Kidney (tissue), 14 donors: ENCODE results near the gene TMBIM4. TPM values are rescaled to one million over a fixed set of nuclear protein-coding genes. Genes with fewer than 3 reads are reported as not detected.

Source experiments
- DNase-seq, 5 donors: peaks; one replicate each; pipeline ENCODE4 v3.0.0-alpha.2; 2013 to 2020
- FAIRE-seq: peaks from 2 replicates; lab custom pipeline; 2012; peaks lifted over from hg19 to GRCh38; lab: Jason Lieb, UNC
- H3K27ac ChIP-seq, 2 donors: one replicate each; pipeline ENCODE4 v1.7.0; 2013; ENCODE audit warnings: low read depth in 2 of 2, low read length in 2 of 2, inconsistent platforms in 1 of 2
- H3K27me3 ChIP-seq: one replicate; pipeline ENCODE4 v1.7.1; 2013; ENCODE audit warnings: low read length, inconsistent platforms; ENCODE audit not compliant: control insufficient read depth, insufficient read depth
- H3K36me3 ChIP-seq, 3 donors: one replicate each; pipeline versions ENCODE4 v1.7.0 to v1.7.1; 2013; ENCODE audit warnings: low read length in 3 of 3, control low read depth in 1 of 3, inconsistent platforms in 1 of 3; ENCODE audit not compliant: insufficient read depth in 3 of 3, control insufficient read depth in 2 of 3
- H3K4me1 ChIP-seq, 3 donors: one replicate each; pipeline versions ENCODE4 v1.7.0 to v1.7.1; 2013; ENCODE audit warnings: low read length in 3 of 3, inconsistent platforms in 1 of 3, low read depth in 1 of 3; ENCODE audit not compliant: control insufficient read depth in 2 of 3, insufficient read depth in 2 of 3
- H3K4me3 ChIP-seq, 3 donors: one replicate each; pipeline versions ENCODE4 v1.7.0 to v1.8.1; 2013; ENCODE audit warnings: low read length in 3 of 3, control low read depth in 1 of 3, inconsistent platforms in 1 of 3
- H3K9ac ChIP-seq, 3 donors: one replicate each; pipeline versions ENCODE4 v1.7.0 to v1.7.1; 2013; ENCODE audit warnings: low read length in 3 of 3, control low read depth in 1 of 3, inconsistent platforms in 1 of 3
- H3K9me3 ChIP-seq, 3 donors: one replicate each; pipeline versions ENCODE4 v1.7.0 to v1.7.1; 2013; ENCODE audit warnings: low read length in 3 of 3, control low read depth in 1 of 3, inconsistent platforms in 1 of 3; ENCODE audit not compliant: control insufficient read depth in 2 of 3, insufficient read depth in 1 of 3
- intact Hi-C: fragments of 100-400 bp; cut with DNase I; formaldehyde crosslinking; loops from one replicate; pipeline ENCODE4 v1.11.1; 2022
- polyA plus RNA-seq: library from polyadenylated mRNA; stranded (reverse); fragments of 350-450 nt; fragmentation: Illumina TruSeq; extraction: RNeasy Lipid Tissue Mini Kit (QIAGEN cat#74804); gene quantifications from one replicate; pipeline ENCODE4 v1.2.3, GENCODE V29; 2014; ENCODE audit warnings: low read depth, low replicate concordance; ENCODE audit not compliant: insufficient read depth
- total RNA-seq: library from RNA; stranded (reverse); fragmentation: NEBNext Ultra II Directional; extraction: Animal tissue kit (Norgen Biotek cat#: 25700); gene quantifications from one replicate; pipeline ENCODE4 v1.2.1, GENCODE V29; 2021
- TF ChIP-seq, protein P1 (sequence below): IDR thresholded peaks from 3 replicates; pipeline ENCODE4 v1.5.1; 2012; ENCODE audit warnings: mild to moderate bottlenecking, moderate library complexity, borderline replicate concordance; ENCODE audit not compliant: insufficient read depth; ENCODE audit errors: extremely low read depth
- donor health status: control.
- donor health status: control.
- donor health status: control.
- donor health status: control.
- donor health status: control.
- donor health status: DM: yes; HTN: yes; CAD: no.
- donor health status: Normal renal cell carcinoma (clear cell type).

TMBIM4 gene
- total and polyA plus RNA-seq, 2 donors from 2014 or later, result 140 to 179 TPM

DNA sequence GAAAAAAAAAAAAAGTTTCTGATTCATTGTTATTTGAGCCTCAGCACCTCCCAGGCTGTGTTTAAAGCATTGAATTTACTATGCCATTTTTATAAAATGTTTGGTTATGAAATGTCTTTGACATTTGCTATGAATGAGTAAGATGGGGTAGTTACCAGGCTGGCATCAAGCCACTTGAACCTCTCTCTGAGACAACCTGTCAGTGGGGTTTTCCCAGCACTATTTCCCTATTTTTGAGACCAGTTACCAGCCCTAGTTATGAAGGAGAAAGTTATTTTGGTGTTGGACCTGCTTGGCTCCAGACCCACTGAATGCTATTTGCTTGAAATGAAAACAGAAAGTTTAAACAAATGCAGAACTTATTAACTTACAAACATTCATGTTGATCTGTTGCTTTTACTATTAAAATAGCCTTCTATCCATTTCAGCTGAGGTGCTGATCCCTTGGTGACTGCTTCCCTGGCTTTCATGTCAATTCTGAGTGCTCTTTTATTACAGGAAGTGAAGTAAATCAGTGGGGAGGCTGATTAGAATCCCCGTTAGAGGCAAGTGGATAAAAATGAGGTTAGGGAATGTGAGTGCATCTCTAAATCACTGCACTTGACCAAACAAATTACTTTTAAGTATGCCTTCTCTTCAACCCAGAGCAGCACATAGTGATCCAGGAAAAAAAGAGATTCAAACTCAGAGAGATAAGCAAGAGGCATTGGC lies 77.1 kb downstream of the TMBIM4 start:
- H3K9ac ChIP-seq, result no peak overlapping the region
- no peaks in the 10 kb centered on the region for H3K36me3 ChIP-seq
- intact Hi-C loops, result no loop called here
- TF ChIP-seq, protein P1, sequence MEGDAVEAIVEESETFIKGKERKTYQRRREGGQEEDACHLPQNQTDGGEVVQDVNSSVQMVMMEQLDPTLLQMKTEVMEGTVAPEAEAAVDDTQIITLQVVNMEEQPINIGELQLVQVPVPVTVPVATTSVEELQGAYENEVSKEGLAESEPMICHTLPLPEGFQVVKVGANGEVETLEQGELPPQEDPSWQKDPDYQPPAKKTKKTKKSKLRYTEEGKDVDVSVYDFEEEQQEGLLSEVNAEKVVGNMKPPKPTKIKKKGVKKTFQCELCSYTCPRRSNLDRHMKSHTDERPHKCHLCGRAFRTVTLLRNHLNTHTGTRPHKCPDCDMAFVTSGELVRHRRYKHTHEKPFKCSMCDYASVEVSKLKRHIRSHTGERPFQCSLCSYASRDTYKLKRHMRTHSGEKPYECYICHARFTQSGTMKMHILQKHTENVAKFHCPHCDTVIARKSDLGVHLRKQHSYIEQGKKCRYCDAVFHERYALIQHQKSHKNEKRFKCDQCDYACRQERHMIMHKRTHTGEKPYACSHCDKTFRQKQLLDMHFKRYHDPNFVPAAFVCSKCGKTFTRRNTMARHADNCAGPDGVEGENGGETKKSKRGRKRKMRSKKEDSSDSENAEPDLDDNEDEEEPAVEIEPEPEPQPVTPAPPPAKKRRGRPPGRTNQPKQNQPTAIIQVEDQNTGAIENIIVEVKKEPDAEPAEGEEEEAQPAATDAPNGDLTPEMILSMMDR, result no peak
- H3K4me3 ChIP-seq, result no peak overlapping the region
- H3K27me3 ChIP-seq, result no peaks in the 10 kb centered on the region
- no peaks in the 10 kb centered on the region for H3K9me3 ChIP-seq
- DNase-seq (peak in 3 of 5 donors; percentile 27 to 87 (median 82)), FAIRE-seq (no peak)
- H3K27ac ChIP-seq, result no peak overlapping the region
- H3K4me1 ChIP-seq, result no peaks in the 10 kb centered on the region

DNA sequence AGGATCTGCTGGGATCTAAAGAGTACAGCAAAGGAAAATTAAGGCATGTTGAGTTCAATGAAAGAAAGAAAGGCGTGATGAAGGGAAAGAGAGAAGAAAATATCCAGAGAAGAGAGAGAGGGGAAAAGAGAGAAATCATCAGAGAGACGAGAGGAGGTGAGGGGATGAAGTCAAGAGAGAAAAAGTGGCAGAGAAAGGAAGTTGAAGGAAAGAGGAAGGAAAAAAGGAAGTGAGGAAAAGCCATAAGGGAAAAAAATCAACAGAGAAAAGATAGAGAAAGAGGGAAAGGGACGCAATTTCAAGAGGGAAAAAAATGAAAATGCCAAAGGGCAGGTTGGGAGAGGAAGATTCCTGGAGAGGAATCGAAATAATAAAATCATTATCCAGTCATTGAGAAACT lies 79.6 kb downstream of the TMBIM4 start:
- Histone ChIP-seq H3K36me3 (no peaks in the 10 kb centered on the region), H3K4me3 (no peak overlapping the region), H3K9ac (no peak overlapping the region), H3K27me3 (no peaks in the 10 kb centered on the region), H3K4me1 (no peaks in the 10 kb centered on the region), H3K9me3 (no peaks in the 10 kb centered on the region), H3K27ac (no peak overlapping the region)
- DNase-seq (no peak), FAIRE-seq (no peak)
- intact Hi-C loops, result no loop called here
- TF ChIP-seq, protein P1, result no peak

DNA sequence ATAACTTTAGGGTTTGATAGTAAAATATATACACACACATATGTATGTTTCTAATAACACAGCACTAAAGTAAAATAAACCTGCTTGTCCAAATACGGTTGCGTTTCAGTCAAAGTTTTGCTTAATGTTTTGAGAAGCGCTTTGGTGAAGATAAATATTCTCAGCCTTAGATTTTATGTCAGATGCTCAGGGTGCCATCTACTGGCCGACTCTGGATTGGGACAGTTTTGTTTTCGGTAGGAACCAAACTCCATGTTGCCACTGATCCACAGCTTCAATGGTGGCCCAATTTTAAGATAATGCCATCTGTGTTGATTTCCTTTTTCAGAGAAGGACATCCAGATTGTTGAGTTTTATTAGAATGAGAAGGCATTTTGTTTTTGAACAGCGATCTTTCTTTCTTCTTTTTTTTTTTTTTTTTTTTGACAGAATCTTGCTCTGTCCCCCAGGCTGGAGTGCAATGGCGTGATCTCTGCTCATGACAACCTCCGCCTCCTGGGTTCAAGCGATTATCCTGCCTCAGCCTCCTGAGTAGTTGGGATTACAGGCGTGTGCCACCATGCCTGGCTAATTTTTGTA lies 82.3 kb downstream of the TMBIM4 start:
- no peaks in the 10 kb centered on the region for H3K9me3 ChIP-seq
- no peaks in the 10 kb centered on the region for H3K36me3 ChIP-seq
- no peaks in the 10 kb centered on the region for H3K27me3 ChIP-seq
- peak; percentile 65 for FAIRE-seq
- DNase-seq, result peak in 4 of 5 donors; percentile 57 to 91 (median 84)
- no peak overlapping the region for H3K9ac ChIP-seq
- no peak overlapping the region for H3K27ac ChIP-seq
- no peak overlapping the region for H3K4me3 ChIP-seq
- no peaks in the 10 kb centered on the region for H3K4me1 ChIP-seq
- TF ChIP-seq, protein P1, result peak; percentile 78
- intact Hi-C loops, result no loop called here
